DND-41 (cell line): ENCODE measurements around the gene SLC39A9.

Source experiments
- CTCF ChIP-seq: IDR thresholded peaks from 2 replicates; pipeline ENCODE4 v1.5.1; 2012; ENCODE audit warnings: borderline replicate concordance, low read length, moderate library complexity, mild to moderate bottlenecking; ENCODE audit not compliant: poor library complexity, severe bottlenecking; ENCODE audit errors: extremely low read depth
- EZH2 ChIP-seq: IDR thresholded peaks from 3 replicates; pipeline ENCODE4 v1.6.1; 2012; ENCODE audit warnings: borderline replicate concordance, low read depth, mild to moderate bottlenecking, moderate library complexity, low read length, inconsistent platforms; ENCODE audit not compliant: severe bottlenecking

GRCh38 chr14:69490219-69490918, 91.9 kb downstream of the SLC39A9 start:
- TF ChIP-seq CTCF: no peak
- no peak for TF ChIP-seq EZH2
